Endothelial cell of umbilical vein (primary cell): ENCODE data around the gene GALNT17. TPM values are rescaled to one million over a fixed set of nuclear protein-coding genes. Genes with fewer than 3 reads are reported as not detected.

ENCODE experiments used
- BruUV-seq: library from RNA; stranded (reverse); fragments of 400-500 nt; replicated peaks from 2 replicates; lab custom pipeline; 2021; lab: Mats Ljungman, UMichigan
- CTCF ChIA-PET: fragments of 300-600, 350-600 bp; sonication (Branson Sonifier 250); formaldehyde crosslinking; loops from one replicate; lab custom pipeline; 2021; ENCODE audit warnings: antibody characterized with exemption, inconsistent platforms; lab: Charles Lee
- POLR2A ChIA-PET: fragments of 300-600, 350-600 bp; sonication (Branson Sonifier 250); formaldehyde crosslinking; loops from one replicate; lab custom pipeline; 2021; ENCODE audit warnings: antibody characterized with exemption, inconsistent platforms; lab: Charles Lee
- DNase-seq: peaks from one replicate; pipeline ENCODE4 v3.0.0-alpha.2; 2011; ENCODE audit warnings: low read depth, low spot score
- FAIRE-seq: peaks from 2 replicates; lab custom pipeline; 2011; peaks lifted over from hg19 to GRCh38; lab: Jason Lieb, UNC
- H2AFZ ChIP-seq: 2 replicates; pipeline ENCODE4 v1.6.0; 2012; ENCODE audit warnings: low read depth, low read length, control low read depth, inconsistent platforms
- H3K27ac ChIP-seq: 2 replicates; pipeline ENCODE4 v1.5.1; 2011; ENCODE audit warnings: low read depth, mild to moderate bottlenecking, control low read depth, low read length, moderate library complexity; ENCODE audit not compliant: insufficient read depth
- H3K27me3 ChIP-seq, 2 experiments: 2 replicates each; pipeline versions ENCODE4 v1.6.0 to v1.6.1; 2011; ENCODE audit warnings: low read length in 2 of 2, mixed read lengths in 1 of 2; ENCODE audit not compliant: control insufficient read depth in 2 of 2, insufficient read depth in 2 of 2
- H3K36me3 ChIP-seq, 2 experiments: 2 replicates in 1 of 2; 3 replicates in 1 of 2; pipeline ENCODE4 v1.5.1; 2011; ENCODE audit warnings: low read length in 2 of 2, mild to moderate bottlenecking in 1 of 2, moderate library complexity in 1 of 2; ENCODE audit not compliant: control insufficient read depth in 2 of 2, insufficient read depth in 2 of 2; ENCODE audit errors: extremely low read depth in 1 of 2
- H3K4me1 ChIP-seq: 3 replicates; pipeline ENCODE4 v1.5.1; 2011; ENCODE audit warnings: mild to moderate bottlenecking, low read length; ENCODE audit not compliant: control insufficient read depth, insufficient read depth; ENCODE audit errors: extremely low read depth
- H3K4me2 ChIP-seq: 2 replicates; pipeline ENCODE4 v1.6.1; 2011; ENCODE audit warnings: low read length, control low read depth, mixed read lengths; ENCODE audit not compliant: insufficient read depth
- H3K4me3 ChIP-seq, 3 experiments: fragments of 200-600 bp in 1 of 3; sonication (generic), shearing (Covaris generic) in 1 of 3; replicated peaks in 1 of 3; 2 replicates each; pipeline ENCODE4 v1.5.1; 2011 to 2016; ENCODE audit warnings: control low read depth in 3 of 3, low read length in 3 of 3, mild to moderate bottlenecking in 2 of 3, inconsistent platforms in 1 of 3, low read depth in 1 of 3, moderate library complexity in 1 of 3; ENCODE audit not compliant: insufficient read depth in 1 of 3
- H3K79me2 ChIP-seq: 2 replicates; pipeline ENCODE4 v1.6.0; 2012; ENCODE audit warnings: low read length, inconsistent platforms; ENCODE audit not compliant: control insufficient read depth, insufficient read depth
- H3K9ac ChIP-seq: replicated peaks from 2 replicates; pipeline ENCODE3; 2011; ENCODE audit warnings: low read length, control low read depth; ENCODE audit not compliant: insufficient read depth; ENCODE audit errors: extremely low read depth
- H3K9me1 ChIP-seq: replicated peaks from 3 replicates; pipeline ENCODE4 v1.6.0; 2011; ENCODE audit warnings: mild to moderate bottlenecking, low read length; ENCODE audit not compliant: control insufficient read depth, insufficient read depth; ENCODE audit errors: extremely low read depth
- H3K9me3 ChIP-seq: replicated peaks from 2 replicates; pipeline ENCODE4 v1.5.1; 2012; ENCODE audit warnings: low read length, inconsistent platforms; ENCODE audit not compliant: control insufficient read depth, insufficient read depth
- H4K20me1 ChIP-seq: replicated peaks from 2 replicates; pipeline ENCODE3; 2011; ENCODE audit warnings: mild to moderate bottlenecking, low read length; ENCODE audit not compliant: control insufficient read depth, insufficient read depth; ENCODE audit errors: extremely low read depth
- CTCF ChIP-seq, 2 donors: IDR thresholded peaks; 1 replicate in 1 of 2; 2 replicates in 1 of 2; pipeline ENCODE4 v1.5.1; 2011; ENCODE audit warnings: low read length in 2 of 2, mild to moderate bottlenecking in 2 of 2, moderate library complexity in 2 of 2, control low read depth in 1 of 2, inconsistent platforms in 1 of 2, low read depth in 1 of 2; ENCODE audit not compliant: insufficient read depth in 1 of 2; ENCODE audit errors: extremely low read depth in 1 of 2
- FOS ChIP-seq: IDR thresholded peaks from 2 replicates; pipeline ENCODE4 v1.6.1; 2011; ENCODE audit warnings: mild to moderate bottlenecking, low read length, moderate library complexity, borderline replicate concordance; ENCODE audit not compliant: insufficient read depth
- GATA2 ChIP-seq: IDR thresholded peaks from 2 replicates; pipeline ENCODE4 v1.7.0; 2011; ENCODE audit warnings: low read depth, mild to moderate bottlenecking, moderate library complexity, mixed read lengths, low read length; ENCODE audit not compliant: insufficient read length, insufficient read depth
- JUN ChIP-seq: IDR thresholded peaks from 2 replicates; pipeline ENCODE4 v1.6.1; 2011; ENCODE audit warnings: borderline replicate concordance, low read depth; ENCODE audit not compliant: insufficient read length, insufficient read depth
- MYC ChIP-seq: IDR thresholded peaks from one replicate; pipeline ENCODE4 v1.6.1; 2011; ENCODE audit warnings: mild to moderate bottlenecking, low read depth, low read length
- POLR2A ChIP-seq: IDR thresholded peaks from 2 replicates; pipeline ENCODE4 v1.6.1; 2012; ENCODE audit warnings: low read depth, mild to moderate bottlenecking, control low read depth, low read length
- POLR2AphosphoS5 ChIP-seq: IDR thresholded peaks from 2 replicates; pipeline ENCODE4 v1.6.1; 2012; ENCODE audit warnings: low read depth, mild to moderate bottlenecking, control low read depth, low read length, moderate library complexity; ENCODE audit not compliant: insufficient read depth
- dilution Hi-C: fragments of 300-500 bp; cut with MboI; formaldehyde crosslinking; loops from one replicate; pipeline ENCODE4 v1.15.0; 2019; ENCODE audit warnings: low sequenced_read_pairs; ENCODE audit not compliant: extremely low pct_ligation_motif_present
- intact Hi-C: fragments of 100-400 bp; cut with micrococcal nuclease; formaldehyde crosslinking; loops from one replicate; pipeline ENCODE4 v1.10.0; 2022
- polyA plus RNA-seq, 4 experiments: library from polyadenylated mRNA; depleted of rRNA in 3 of 4; stranded (reverse) in 3 of 4; unstranded in 1 of 4; fragments of >200 nt; gene quantifications; 2 replicates each; pipeline versions ENCODE4 v1.2.1 to v1.2.3, GENCODE V29; 2011 to 2012; ENCODE audit warnings: missing spikeins in 1 of 4
- total RNA-seq: library from RNA; stranded (reverse); gene quantifications from 2 replicates; pipeline ENCODE4 v1.2.3, GENCODE V29; 2021

Gene GALNT17
- total and polyA plus RNA-seq, 2 donors (not counting 3 experiments of a cell fraction or from before 2014, with no cell fraction given) = not detected

- BruUV-seq = no TSS peak
- Histone ChIP-seq H3K4me1 (no peaks in the 10 kb centered on the region), H3K27me3 (no peaks in the 10 kb centered on the region), H3K27ac (no peak overlapping the region), H3K9me3 (no peaks in the 10 kb centered on the region), H3K4me3 (no peak overlapping the region), H3K9me1 (no peaks in the 10 kb centered on the region), H3K9ac (no peak overlapping the region), H3K79me2 (no peaks in the 10 kb centered on the region), H4K20me1 (no peaks in the 10 kb centered on the region), H2AFZ (no peak overlapping the region), H3K36me3 (no peaks in the 10 kb centered on the region), H3K4me2 (no peak overlapping the region)
- FAIRE-seq = no peak
- dilution Hi-C loops = no loop called here
- DNase-seq = no peak
- intact Hi-C loops = no loop called here
- ChIA-PET CTCF (no interaction called here), POLR2A (no interaction called here)
- TF ChIP-seq CTCF (IDR thresholded peaks at IDR 0.05; ENCODE audit: extremely low read depth in 1 of 2, insufficient read depth in 1 of 2, low read depth in 1 of 2, low read length in 2 of 2) (no peak), MYC (no peak), FOS (no peak), POLR2A (no peak), POLR2AphosphoS5 (no peak), JUN (no peak)
Measured at GRCh38 chr7:71544816-71545215, 412.9 kb downstream of the GALNT17 start.

- intact Hi-C loops (no loop called here), dilution Hi-C loops (no loop called here)
- TF ChIP-seq POLR2A = no peak
- no peak for TF ChIP-seq CTCF (IDR thresholded peaks at IDR 0.05; ENCODE audit: extremely low read depth in 1 of 2, insufficient read depth in 1 of 2, low read depth in 1 of 2, low read length in 2 of 2)
- no peak for TF ChIP-seq GATA2
- no peak for TF ChIP-seq MYC
- POLR2A ChIA-PET = no interaction called here
- DNase-seq = no peak
- Histone ChIP-seq H3K36me3 (no peaks in the 10 kb centered on the region), H4K20me1 (no peaks in the 10 kb centered on the region), H3K4me1 (no peaks in the 10 kb centered on the region), H3K4me3 (no peak overlapping the region), H3K27me3 (no peaks in the 10 kb centered on the region), H3K9me3 (no peaks in the 10 kb centered on the region), H3K4me2 (no peak overlapping the region), H3K27ac (no peak overlapping the region), H3K9ac (no peak overlapping the region), H3K79me2 (no peaks in the 10 kb centered on the region), H2AFZ (no peak overlapping the region), H3K9me1 (no peaks in the 10 kb centered on the region)
- CTCF ChIA-PET = no interaction called here
- BruUV-seq = no TSS peak
- no peak for FAIRE-seq
Measured at GRCh38 chr7:71547426-71547825, 415.5 kb downstream of the GALNT17 start.
